ENCODE data around the gene MSRB2. TPM values are rescaled to one million over a fixed set of nuclear protein-coding genes. Genes with fewer than 3 reads are reported as not detected.

The MSRB2 gene
- total RNA-seq, 3 donors from 2014 or later: 35.1 to 49.8 (median 48.4) TPM

DNA sequence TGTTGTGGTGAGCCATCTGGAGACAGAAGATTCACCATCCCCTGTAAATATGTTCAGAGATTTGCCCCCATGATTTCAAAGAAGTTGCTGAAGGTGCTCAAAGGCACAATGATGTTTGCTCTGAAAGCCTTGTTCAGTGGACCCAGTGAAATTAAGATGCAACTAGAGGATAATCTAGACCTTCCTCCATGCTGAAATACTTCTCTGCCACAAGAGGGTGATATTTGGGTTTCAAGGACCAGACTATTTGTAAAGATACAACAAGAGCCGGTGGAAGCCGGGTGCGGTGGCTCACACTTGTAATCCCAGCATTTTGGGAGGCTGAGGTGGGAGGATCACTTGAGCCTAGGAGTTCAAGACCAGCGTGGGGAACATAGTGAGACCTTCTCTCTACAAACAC, 13.5 kb upstream of the MSRB2 start:
- Histone ChIP-seq H3K9me3 (no peaks in the 10 kb centered on the region), H3K36me3 (ENCODE audit: low read depth) (no peaks in the 10 kb centered on the region), H3K4me3 (no peak overlapping the region), H3K4me1 (ENCODE audit: low read depth) (no peaks in the 10 kb centered on the region)
- TF ChIP-seq, protein P1, sequence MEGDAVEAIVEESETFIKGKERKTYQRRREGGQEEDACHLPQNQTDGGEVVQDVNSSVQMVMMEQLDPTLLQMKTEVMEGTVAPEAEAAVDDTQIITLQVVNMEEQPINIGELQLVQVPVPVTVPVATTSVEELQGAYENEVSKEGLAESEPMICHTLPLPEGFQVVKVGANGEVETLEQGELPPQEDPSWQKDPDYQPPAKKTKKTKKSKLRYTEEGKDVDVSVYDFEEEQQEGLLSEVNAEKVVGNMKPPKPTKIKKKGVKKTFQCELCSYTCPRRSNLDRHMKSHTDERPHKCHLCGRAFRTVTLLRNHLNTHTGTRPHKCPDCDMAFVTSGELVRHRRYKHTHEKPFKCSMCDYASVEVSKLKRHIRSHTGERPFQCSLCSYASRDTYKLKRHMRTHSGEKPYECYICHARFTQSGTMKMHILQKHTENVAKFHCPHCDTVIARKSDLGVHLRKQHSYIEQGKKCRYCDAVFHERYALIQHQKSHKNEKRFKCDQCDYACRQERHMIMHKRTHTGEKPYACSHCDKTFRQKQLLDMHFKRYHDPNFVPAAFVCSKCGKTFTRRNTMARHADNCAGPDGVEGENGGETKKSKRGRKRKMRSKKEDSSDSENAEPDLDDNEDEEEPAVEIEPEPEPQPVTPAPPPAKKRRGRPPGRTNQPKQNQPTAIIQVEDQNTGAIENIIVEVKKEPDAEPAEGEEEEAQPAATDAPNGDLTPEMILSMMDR (IDR thresholded peaks at IDR 0.05): no peak
- peak; percentile 44 for ATAC-seq
- DNase-seq: no peak
- intact Hi-C loops (cut with DNase I, micrococcal nuclease): no loop called here

GRCh38 chr10:23088609-23089008, 6.8 kb upstream of the MSRB2 start:
- no peak for DNase-seq
- ATAC-seq: peak; percentile 25
- H3K36me3 ChIP-seq (ENCODE audit: low read depth): no peaks in the 10 kb centered on the region
- no peaks in the 10 kb centered on the region for H3K9me3 ChIP-seq
- no peak overlapping the region for H3K4me3 ChIP-seq
- TF ChIP-seq, protein P1 (IDR thresholded peaks at IDR 0.05): no peak
- intact Hi-C loops (cut with DNase I, micrococcal nuclease): no loop called here
- H3K4me1 ChIP-seq (ENCODE audit: low read depth): no peaks in the 10 kb centered on the region

DNA sequence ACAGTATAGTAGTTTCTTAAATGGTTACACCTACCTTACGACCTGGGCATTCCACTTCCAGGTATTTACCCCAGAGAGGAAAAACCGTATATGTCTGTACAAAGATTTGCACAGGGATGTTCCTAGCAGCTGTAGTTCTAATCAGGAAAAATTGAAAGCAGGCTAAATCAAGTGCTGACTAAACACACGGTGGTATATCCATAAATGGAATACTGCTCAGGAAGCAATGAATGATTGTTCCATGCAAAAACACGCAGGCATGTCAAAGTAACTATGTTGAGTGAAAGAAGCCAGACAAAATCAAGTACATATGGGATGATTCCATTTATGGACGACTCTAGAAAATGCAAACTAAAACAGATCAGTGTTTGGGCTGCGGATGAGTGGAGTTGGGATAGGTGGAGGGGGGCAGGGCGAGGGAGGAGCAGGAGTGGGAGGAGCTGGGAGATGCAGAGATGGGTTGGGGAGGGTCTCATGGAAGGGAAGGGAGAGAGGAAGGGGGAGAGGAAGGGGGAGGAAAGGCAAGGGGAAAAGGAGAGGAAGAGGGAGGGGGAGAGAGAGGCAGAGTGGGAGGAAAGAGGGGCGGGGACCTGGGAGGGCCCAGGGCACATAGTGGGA, 484 bp upstream of the MSRB2 start:
- H3K4me1 ChIP-seq (ENCODE audit: low read depth): peaks cover under 1% of the 10 kb centered on the region
- DNase-seq (no peak), ATAC-seq (no peak)
- intact Hi-C loops (cut with DNase I, micrococcal nuclease): no loop called here
- H3K36me3 ChIP-seq (ENCODE audit: low read depth): no peaks in the 10 kb centered on the region
- H3K9me3 ChIP-seq: no peaks in the 10 kb centered on the region
- TF ChIP-seq, protein P1 (IDR thresholded peaks at IDR 0.05): no peak
- no peak overlapping the region for H3K4me3 ChIP-seq

- peak overlapping the region; percentile 61 for H3K4me3 ChIP-seq
- ATAC-seq (peak; percentile 31), DNase-seq (peak; percentile 54 to 61 (median 57))
- peaks cover 10% of the 10 kb centered on the region for H3K4me1 ChIP-seq (ENCODE audit: low read depth)
- intact Hi-C loops (cut with DNase I, micrococcal nuclease): no loop called here
- H3K9me3 ChIP-seq: no peaks in the 10 kb centered on the region
- H3K36me3 ChIP-seq (ENCODE audit: low read depth): no peaks in the 10 kb centered on the region
- TF ChIP-seq, protein P1 (IDR thresholded peaks at IDR 0.05): no peak
Observed at GRCh38 chr10:23095966-23096801, 805 bp downstream of the MSRB2 start.

- intact Hi-C loops (cut with DNase I, micrococcal nuclease): no loop called here
- ATAC-seq: no peak
Observed at GRCh38 chr10:23096802-23097549, 1.6 kb downstream of the MSRB2 start.

More at GRCh38 chr10:23096802-23097549, 1.6 kb downstream of the MSRB2 start:
- Histone ChIP-seq H3K9me3 (no peaks in the 10 kb centered on the region), H3K36me3 (ENCODE audit: low read depth) (no peaks in the 10 kb centered on the region), H3K4me1 (ENCODE audit: low read depth) (peaks cover 10% of the 10 kb centered on the region), H3K4me3 (no peak overlapping the region)
- TF ChIP-seq, protein P1 (IDR thresholded peaks at IDR 0.05): no peak
- peak in 1 of 3 donors; percentile 2 for DNase-seq
